NCI-H446 (cell line): ENCODE results near the gene KIT.

Experiments used
- DNase-seq, 2 experiments: peaks; one replicate each; lab custom pipeline; 2025; lab: John Stamatoyannopoulos, UW

The KIT gene

GRCh38 chr4:54703182-54703581 lies 45.4 kb downstream of the KIT start:
- no peak for DNase-seq

GRCh38 chr4:54707406-54707805 lies 49.6 kb downstream of the KIT start:
- DNase-seq: no peak

- no peak for DNase-seq
Measured at GRCh38 chr4:54708339-54709279, 50.9 kb downstream of the KIT start.

GRCh38 chr4:54709400-54709799 lies 51.6 kb downstream of the KIT start:
- DNase-seq: no peak

- DNase-seq: no peak
Measured at GRCh38 chr4:54712206-54712605, 54.4 kb downstream of the KIT start.

- no peak for DNase-seq
Measured at GRCh38 chr4:54714631-54715030, 56.9 kb downstream of the KIT start.

GRCh38 chr4:54716478-54717065 lies 58.8 kb downstream of the KIT start:
- no peak for DNase-seq

- DNase-seq: no peak
Measured at GRCh38 chr4:54717694-54718093, 59.9 kb downstream of the KIT start.

- DNase-seq: no peak
Measured at GRCh38 chr4:54719378-54719777, 61.6 kb downstream of the KIT start.

GRCh38 chr4:54723220-54723619 lies 65.5 kb downstream of the KIT start:
- no peak for DNase-seq

- DNase-seq: no peak
Measured at GRCh38 chr4:54723820-54724219, 66.1 kb downstream of the KIT start.

- no peak for DNase-seq
Measured at GRCh38 chr4:54726907-54727306, 69.2 kb downstream of the KIT start.

- DNase-seq: no peak
Measured at GRCh38 chr4:54727346-54727745, 69.6 kb downstream of the KIT start.

- no peak for DNase-seq
Measured at GRCh38 chr4:54728368-54728767, 70.6 kb downstream of the KIT start.

GRCh38 chr4:54729256-54729655 lies 71.5 kb downstream of the KIT start:
- no peak for DNase-seq

GRCh38 chr4:54730581-54730980 lies 72.8 kb downstream of the KIT start:
- no peak for DNase-seq

GRCh38 chr4:54731552-54731951 lies 73.8 kb downstream of the KIT start:
- DNase-seq: no peak

- no peak for DNase-seq
Measured at GRCh38 chr4:54731976-54732375, 74.2 kb downstream of the KIT start.

- no peak for DNase-seq
Measured at GRCh38 chr4:54737421-54737820, 79.7 kb downstream of the KIT start.

GRCh38 chr4:54741202-54741601 lies 83.4 kb downstream of the KIT start:
- no peak for DNase-seq

GRCh38 chr4:54742636-54743399 lies 85.1 kb downstream of the KIT start:
- no peak for DNase-seq

- DNase-seq: no peak
Measured at GRCh38 chr4:54743562-54743961, 85.8 kb downstream of the KIT start.

- no peak for DNase-seq
Measured at GRCh38 chr4:54744487-54744886, 86.7 kb downstream of the KIT start.
